Thyroid gland (tissue), 4 donors: ENCODE data around the gene LIPN.

Experiments
- POLR2A ChIP-seq, 2 donors: fragments of 450-650 bp; IDR thresholded peaks; one replicate each; pipeline ENCODE4 v1.6.1; 2017; ENCODE audit warnings: antibody characterized with exemption in 2 of 2, mild to moderate bottlenecking in 2 of 2, moderate library complexity in 1 of 2
- TF ChIP-seq, protein P1 (sequence below), 6 experiments: fragments of 200-600 bp in 3 of 6; fragments of 450-650 bp in 3 of 6; sonication (generic) in 3 of 6; IDR thresholded peaks; one replicate each; pipeline ENCODE4 v1.5.1; 2016 to 2019; ENCODE audit warnings: antibody characterized with exemption in 6 of 6, mild to moderate bottlenecking in 2 of 6, inconsistent platforms in 1 of 6, moderate library complexity in 1 of 6

GRCh38 chr10:88715517-88715916 lies 44.3 kb upstream of the LIPN start:
- TF ChIP-seq, protein P1, sequence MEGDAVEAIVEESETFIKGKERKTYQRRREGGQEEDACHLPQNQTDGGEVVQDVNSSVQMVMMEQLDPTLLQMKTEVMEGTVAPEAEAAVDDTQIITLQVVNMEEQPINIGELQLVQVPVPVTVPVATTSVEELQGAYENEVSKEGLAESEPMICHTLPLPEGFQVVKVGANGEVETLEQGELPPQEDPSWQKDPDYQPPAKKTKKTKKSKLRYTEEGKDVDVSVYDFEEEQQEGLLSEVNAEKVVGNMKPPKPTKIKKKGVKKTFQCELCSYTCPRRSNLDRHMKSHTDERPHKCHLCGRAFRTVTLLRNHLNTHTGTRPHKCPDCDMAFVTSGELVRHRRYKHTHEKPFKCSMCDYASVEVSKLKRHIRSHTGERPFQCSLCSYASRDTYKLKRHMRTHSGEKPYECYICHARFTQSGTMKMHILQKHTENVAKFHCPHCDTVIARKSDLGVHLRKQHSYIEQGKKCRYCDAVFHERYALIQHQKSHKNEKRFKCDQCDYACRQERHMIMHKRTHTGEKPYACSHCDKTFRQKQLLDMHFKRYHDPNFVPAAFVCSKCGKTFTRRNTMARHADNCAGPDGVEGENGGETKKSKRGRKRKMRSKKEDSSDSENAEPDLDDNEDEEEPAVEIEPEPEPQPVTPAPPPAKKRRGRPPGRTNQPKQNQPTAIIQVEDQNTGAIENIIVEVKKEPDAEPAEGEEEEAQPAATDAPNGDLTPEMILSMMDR (IDR thresholded peaks at IDR 0.05), result no peak
- TF ChIP-seq POLR2A (IDR thresholded peaks at IDR 0.05), result no peak
